Measurements from ENCODE around the gene SSR1. TPM values are rescaled to one million over a fixed set of nuclear protein-coding genes. Genes with fewer than 3 reads are reported as not detected.

SSR1 gene
- total and polyA plus RNA-seq, 2 donors from 2014 or later: 40.4 to 163 TPM

- no peak overlapping the region for H3K4me3 ChIP-seq (ENCODE audit: low read length in 3 of 3)
- no peak for TF ChIP-seq CTCF (IDR thresholded peaks at IDR 0.05; ENCODE audit: borderline replicate concordance, extremely low read depth, insufficient read depth)
- peaks cover 0 to 21% (median 6%) of the 10 kb centered on the region in 3 donors for H3K36me3 ChIP-seq (ENCODE audit: control insufficient read depth in 2 of 3, insufficient read depth in 3 of 3, low read length in 3 of 3)
- no peaks in the 10 kb centered on the region for H3K9me3 ChIP-seq (ENCODE audit: control insufficient read depth in 2 of 3, insufficient read depth in 1 of 3, low read length in 3 of 3)
- FAIRE-seq (no peak), DNase-seq (no peak)
- intact Hi-C loops (cut with DNase I): no loop called here
- no peak overlapping the region for H3K9ac ChIP-seq (ENCODE audit: low read length in 3 of 3)
- no peak overlapping the region for H3K27ac ChIP-seq (ENCODE audit: low read depth in 2 of 2, low read length in 2 of 2)
- H3K4me1 ChIP-seq (ENCODE audit: control insufficient read depth in 2 of 3, insufficient read depth in 2 of 3, low read depth in 1 of 3, low read length in 3 of 3): peaks cover 0 to 22% (median 16%) of the 10 kb centered on the region in 3 donors
- no peaks in the 10 kb centered on the region for H3K27me3 ChIP-seq (ENCODE audit: control insufficient read depth, insufficient read depth, low read length)
These were observed 78.5 kb downstream of the SSR1 start for GRCh38 chr6:7234547-7234946.

GRCh38 chr6:7232351-7232750 lies 80.6 kb downstream of the SSR1 start:
- FAIRE-seq (no peak), DNase-seq (peak in 1 of 5 donors; percentile 38)
- H3K9me3 ChIP-seq (ENCODE audit: control insufficient read depth in 2 of 3, insufficient read depth in 1 of 3, low read length in 3 of 3): no peaks in the 10 kb centered on the region
- TF ChIP-seq CTCF (IDR thresholded peaks at IDR 0.05; ENCODE audit: borderline replicate concordance, extremely low read depth, insufficient read depth): no peak
- peaks cover 0 to 12% (median 9%) of the 10 kb centered on the region in 3 donors for H3K4me1 ChIP-seq (ENCODE audit: control insufficient read depth in 2 of 3, insufficient read depth in 2 of 3, low read depth in 1 of 3, low read length in 3 of 3)
- intact Hi-C loops (cut with DNase I): no loop called here
- H3K27me3 ChIP-seq (ENCODE audit: control insufficient read depth, insufficient read depth, low read length): no peaks in the 10 kb centered on the region
- no peak overlapping the region for H3K27ac ChIP-seq (ENCODE audit: low read depth in 2 of 2, low read length in 2 of 2)
- H3K9ac ChIP-seq (ENCODE audit: low read length in 3 of 3): no peak overlapping the region
- peaks cover 0 to 30% (median 13%) of the 10 kb centered on the region in 3 donors for H3K36me3 ChIP-seq (ENCODE audit: control insufficient read depth in 2 of 3, insufficient read depth in 3 of 3, low read length in 3 of 3)
- no peak overlapping the region for H3K4me3 ChIP-seq (ENCODE audit: low read length in 3 of 3)

GRCh38 chr6:7230956-7231713 lies 81.9 kb downstream of the SSR1 start:
- FAIRE-seq: no peak
- H3K4me3 ChIP-seq (ENCODE audit: low read length in 3 of 3): no peak overlapping the region
- H3K27ac ChIP-seq (ENCODE audit: low read depth in 2 of 2, low read length in 2 of 2): no peak overlapping the region
- intact Hi-C loops (cut with DNase I): no loop called here
- no peaks in the 10 kb centered on the region for H3K27me3 ChIP-seq (ENCODE audit: control insufficient read depth, insufficient read depth, low read length)
- H3K36me3 ChIP-seq (ENCODE audit: control insufficient read depth in 2 of 3, insufficient read depth in 3 of 3, low read length in 3 of 3): peaks cover 3 to 39% (median 18%) of the 10 kb centered on the region in 3 donors
- no peak overlapping the region for H3K9ac ChIP-seq (ENCODE audit: low read length in 3 of 3)
- no peaks in the 10 kb centered on the region for H3K9me3 ChIP-seq (ENCODE audit: control insufficient read depth in 2 of 3, insufficient read depth in 1 of 3, low read length in 3 of 3)
- no peak for DNase-seq
- no peak for TF ChIP-seq CTCF (IDR thresholded peaks at IDR 0.05; ENCODE audit: borderline replicate concordance, extremely low read depth, insufficient read depth)
- peaks cover 0 to 11% (median 9%) of the 10 kb centered on the region in 3 donors for H3K4me1 ChIP-seq (ENCODE audit: control insufficient read depth in 2 of 3, insufficient read depth in 2 of 3, low read depth in 1 of 3, low read length in 3 of 3)

Data from kidney (tissue), 14 donors.